ENCODE data around the gene POLQ.
"Not testable (repeated sequence)": the region's sequence is repeated elsewhere in the genome, so short reads cannot be mapped to it uniquely, and the experiment has no call there.

POLQ gene

GRCh38 chr3:121411523-121411922 lies 134.3 kb downstream of the POLQ start:
- DNase-seq, result no peak

- DNase-seq, result no peak
Observed at GRCh38 chr3:121405631-121406030, 140.2 kb downstream of the POLQ start.

- DNase-seq, result no peak
Observed at GRCh38 chr3:121399820-121400219, 146.0 kb downstream of the POLQ start.

- not testable (repeated sequence) for DNase-seq
Observed at GRCh38 chr3:121398051-121398450, 147.7 kb downstream of the POLQ start.

- DNase-seq, result not testable (repeated sequence)
Observed at GRCh38 chr3:121395967-121396366, 149.8 kb downstream of the POLQ start.

DNA sequence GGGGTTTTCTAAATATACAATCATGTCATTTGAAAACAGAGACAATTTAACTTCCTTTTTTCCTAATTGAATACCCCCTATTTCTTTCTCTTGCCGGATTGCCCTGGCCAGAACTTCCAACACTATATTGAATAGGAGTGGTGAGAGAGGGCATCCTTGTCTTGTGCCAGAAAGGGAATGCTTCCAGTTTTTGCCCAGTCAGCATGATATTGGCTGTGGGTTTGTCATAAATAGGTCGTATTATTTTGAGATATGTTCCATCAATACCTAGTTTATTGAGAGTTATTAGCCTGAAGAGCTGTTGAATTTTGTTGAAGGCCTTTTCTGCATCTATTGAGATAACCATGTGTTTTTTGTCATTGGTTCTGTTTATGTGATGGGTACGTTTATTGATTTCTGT lies 157.5 kb downstream of the POLQ start:
- DNase-seq, result not testable (repeated sequence)

Data from NCI-H1694 treated with DMSO at 0.1 percent for 48 hours (cell line).